Astrocyte (in vitro differentiated cells and primary cell): ENCODE results near the gene ST3GAL2. TPM values are rescaled to one million over a fixed set of nuclear protein-coding genes. Genes with fewer than 3 reads are reported as not detected.

Experiments
- DNase-seq: peaks from one replicate; pipeline ENCODE4 v3.0.0-alpha.2; 2010; ENCODE audit warnings: low read depth
- FAIRE-seq: peaks from 2 replicates; lab custom pipeline; 2011; peaks lifted over from hg19 to GRCh38; lab: Jason Lieb, UNC
- H2AFZ ChIP-seq: 2 replicates; pipeline ENCODE4 v1.6.0; 2012; ENCODE audit warnings: low read depth, low read length, inconsistent platforms
- H3K27ac ChIP-seq: 2 replicates; pipeline ENCODE4 v1.5.1; 2011; ENCODE audit warnings: low read depth, low read length, inconsistent platforms
- H3K27me3 ChIP-seq: 2 replicates; pipeline ENCODE4 v1.6.0; 2011; ENCODE audit warnings: low read length, inconsistent platforms; ENCODE audit not compliant: insufficient read depth
- H3K36me3 ChIP-seq: 2 replicates; pipeline ENCODE4 v1.5.1; 2011; ENCODE audit warnings: low read length, inconsistent platforms; ENCODE audit not compliant: insufficient read depth
- H3K4me1 ChIP-seq: 2 replicates; pipeline ENCODE4 v1.5.1; 2011; ENCODE audit warnings: low read length, inconsistent platforms; ENCODE audit not compliant: insufficient read depth
- H3K4me2 ChIP-seq: 2 replicates; pipeline ENCODE4 v1.6.0; 2012; ENCODE audit warnings: low read length, inconsistent platforms
- H3K4me3 ChIP-seq: 2 replicates; pipeline ENCODE4 v1.5.1; 2011; ENCODE audit warnings: low read depth, mild to moderate bottlenecking, low read length, inconsistent platforms; ENCODE audit not compliant: insufficient read depth
- H3K79me2 ChIP-seq: 2 replicates; pipeline ENCODE4 v1.6.0; 2012; ENCODE audit warnings: mild to moderate bottlenecking, low read length, inconsistent platforms; ENCODE audit not compliant: insufficient read depth
- H3K9ac ChIP-seq: 2 replicates; pipeline ENCODE4 v1.6.0; 2012; ENCODE audit warnings: mild to moderate bottlenecking, low read length, inconsistent platforms
- H3K9me3 ChIP-seq: 2 replicates; pipeline ENCODE4 v1.5.1; 2012; ENCODE audit warnings: low read depth, mild to moderate bottlenecking, low read length, inconsistent platforms; ENCODE audit not compliant: insufficient read depth
- H4K20me1 ChIP-seq: 2 replicates; pipeline ENCODE4 v1.6.0; 2012; ENCODE audit warnings: low read length, inconsistent platforms; ENCODE audit not compliant: insufficient read depth
- H3K27ac Mint-ChIP-seq: one replicate; pipeline ENCODE4 v1.8.0; 2021; ENCODE audit warnings: mild to moderate bottlenecking, mixed read lengths; ENCODE audit not compliant: unreplicated experiment
- H3K27me3 Mint-ChIP-seq: one replicate; pipeline ENCODE4 v1.8.0; 2021; ENCODE audit warnings: low read depth, mixed read lengths; ENCODE audit not compliant: unreplicated experiment
- H3K36me3 Mint-ChIP-seq: one replicate; pipeline ENCODE4 v1.8.0; 2021; ENCODE audit warnings: low read depth, mixed read lengths; ENCODE audit not compliant: unreplicated experiment
- H3K4me1 Mint-ChIP-seq: one replicate; pipeline ENCODE4 v1.8.0; 2021; ENCODE audit warnings: low read depth, mixed read lengths; ENCODE audit not compliant: unreplicated experiment
- H3K4me3 Mint-ChIP-seq: one replicate; pipeline ENCODE4 v1.8.0; 2021; ENCODE audit warnings: mild to moderate bottlenecking, moderate library complexity, mixed read lengths; ENCODE audit not compliant: unreplicated experiment
- H3K9me3 Mint-ChIP-seq: one replicate; pipeline ENCODE4 v1.8.0; 2021; ENCODE audit warnings: mild to moderate bottlenecking, mixed read lengths; ENCODE audit not compliant: unreplicated experiment
- CTCF ChIP-seq: IDR thresholded peaks from 2 replicates; pipeline ENCODE4 v1.5.1; 2011; ENCODE audit warnings: low read depth, mild to moderate bottlenecking, inconsistent platforms, low read length, moderate library complexity; ENCODE audit not compliant: insufficient read depth
- EZH2 ChIP-seq: IDR thresholded peaks from 2 replicates; pipeline ENCODE4 v1.6.1; 2012; ENCODE audit warnings: mild to moderate bottlenecking, low read length, inconsistent platforms; ENCODE audit not compliant: insufficient read depth
- total RNA-seq: library from RNA; stranded (reverse); gene quantifications from 2 replicates; pipeline ENCODE4 v1.2.1, GENCODE V29; 2021

Gene ST3GAL2
- total RNA-seq, 1 donor from 2014 or later = 108 TPM

GRCh38 chr16:70331588-70332358, 107.1 kb downstream of the ST3GAL2 start:
- no peak overlapping the region for H3K4me3 ChIP-seq
- H2AFZ ChIP-seq = no peak overlapping the region
- H3K27me3 ChIP-seq = no peaks in the 10 kb centered on the region
- H3K4me1 Mint-ChIP-seq = no peaks in the 10 kb centered on the region
- no peak overlapping the region for H3K27ac ChIP-seq
- TF ChIP-seq EZH2 = no peak
- peak; percentile 47 for TF ChIP-seq CTCF
- H3K9me3 ChIP-seq = no peaks in the 10 kb centered on the region
- no peaks in the 10 kb centered on the region for H3K9me3 Mint-ChIP-seq
- H4K20me1 ChIP-seq = no peaks in the 10 kb centered on the region
- no peak overlapping the region for H3K4me2 ChIP-seq
- H3K4me1 ChIP-seq = no peaks in the 10 kb centered on the region
- peaks cover 27% of the 10 kb centered on the region for H3K36me3 Mint-ChIP-seq
- DNase-seq (no peak), FAIRE-seq (no peak)
- no peak overlapping the region for H3K27ac Mint-ChIP-seq
- no peak overlapping the region for H3K4me3 Mint-ChIP-seq
- H3K79me2 ChIP-seq = no peaks in the 10 kb centered on the region
- no peaks in the 10 kb centered on the region for H3K27me3 Mint-ChIP-seq
- peaks cover 10% of the 10 kb centered on the region for H3K36me3 ChIP-seq
- H3K9ac ChIP-seq = no peak overlapping the region

GRCh38 chr16:70331091-70331490, 107.8 kb downstream of the ST3GAL2 start:
- no peak overlapping the region for H3K27ac Mint-ChIP-seq
- no peaks in the 10 kb centered on the region for H3K9me3 Mint-ChIP-seq
- DNase-seq (no peak), FAIRE-seq (no peak)
- H3K4me3 Mint-ChIP-seq = no peak overlapping the region
- no peaks in the 10 kb centered on the region for H3K27me3 Mint-ChIP-seq
- TF ChIP-seq EZH2 (no peak), CTCF (no peak)
- Histone ChIP-seq H3K79me2 (no peaks in the 10 kb centered on the region), H4K20me1 (no peaks in the 10 kb centered on the region), H3K27ac (no peak overlapping the region), H2AFZ (no peak overlapping the region), H3K36me3 (peaks cover 7% of the 10 kb centered on the region), H3K4me1 (no peaks in the 10 kb centered on the region), H3K27me3 (no peaks in the 10 kb centered on the region), H3K9ac (no peak overlapping the region), H3K4me2 (no peak overlapping the region), H3K9me3 (no peaks in the 10 kb centered on the region), H3K4me3 (no peak overlapping the region)
- no peaks in the 10 kb centered on the region for H3K4me1 Mint-ChIP-seq
- H3K36me3 Mint-ChIP-seq = peaks cover 27% of the 10 kb centered on the region

Other genes starting within 250 kb of the ST3GAL2 start
- 49.2 and 49.5 TPM in 2 replicates for gene EXOSC6, start 187.2 kb downstream of the ST3GAL2 start, total RNA-seq
- 157 and 167 TPM in 2 replicates for gene AARS1, start 149.6 kb downstream of the ST3GAL2 start, total RNA-seq
- gene DDX19B, start 139.9 kb downstream of the ST3GAL2 start, total RNA-seq = 25.3 and 25.7 TPM in 2 replicates
- gene DDX19A, start 92.2 kb downstream of the ST3GAL2 start, total RNA-seq = 40.0 and 41.2 TPM in 2 replicates
- gene FCSK, start 15.5 kb upstream of the ST3GAL2 start, total RNA-seq = 9.7 and 12.0 TPM in 2 replicates
- 41.7 and 42.6 TPM in 2 replicates for gene COG4, start 84.5 kb upstream of the ST3GAL2 start, total RNA-seq
- 174 and 179 TPM in 2 replicates for gene SF3B3, start 84.7 kb upstream of the ST3GAL2 start, total RNA-seq
- 0.34 and 0.38 TPM in 2 replicates for gene IL34, start 207.5 kb upstream of the ST3GAL2 start, total RNA-seq
- gene MTSS2, start 247.0 kb upstream of the ST3GAL2 start, total RNA-seq = 31.3 and 38.3 TPM in 2 replicates